Stimulated activated CD8-positive, alpha-beta memory T cell treated with anti-CD3 and anti-CD28 coated beads, Interleukin-4, amount 100 ng/mL, for 24 hours (primary cell): ENCODE results near the gene TIE1.

Experiments used
- DNase-seq: peaks from one replicate; pipeline ENCODE4 v3.0.0-alpha.2; 2020; ENCODE audit warnings: low read depth

TIE1 gene

GRCh38 chr1:43293896-43294760 lies 6.7 kb upstream of the TIE1 start:
- no peak for DNase-seq

DNA sequence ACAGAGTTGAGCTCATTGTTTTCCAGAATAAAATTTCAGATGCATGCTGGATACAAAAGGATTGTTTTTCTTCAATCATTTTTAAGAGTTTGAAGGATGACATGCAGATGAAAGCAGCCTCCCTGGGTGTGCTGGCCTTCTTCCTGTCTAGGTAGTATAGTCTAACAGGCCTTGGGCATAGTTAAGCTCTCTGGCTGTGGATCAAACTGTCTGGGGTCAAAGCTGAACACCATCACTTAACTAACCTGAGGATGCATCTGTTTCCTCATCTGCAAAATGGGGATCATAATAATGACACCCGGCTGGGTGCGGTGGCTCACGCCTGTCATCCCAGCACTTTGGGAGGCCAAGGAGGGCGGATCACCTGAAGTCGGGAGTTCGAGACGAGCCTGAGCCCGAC lies 6.0 kb upstream of the TIE1 start:
- no peak for DNase-seq

DNA sequence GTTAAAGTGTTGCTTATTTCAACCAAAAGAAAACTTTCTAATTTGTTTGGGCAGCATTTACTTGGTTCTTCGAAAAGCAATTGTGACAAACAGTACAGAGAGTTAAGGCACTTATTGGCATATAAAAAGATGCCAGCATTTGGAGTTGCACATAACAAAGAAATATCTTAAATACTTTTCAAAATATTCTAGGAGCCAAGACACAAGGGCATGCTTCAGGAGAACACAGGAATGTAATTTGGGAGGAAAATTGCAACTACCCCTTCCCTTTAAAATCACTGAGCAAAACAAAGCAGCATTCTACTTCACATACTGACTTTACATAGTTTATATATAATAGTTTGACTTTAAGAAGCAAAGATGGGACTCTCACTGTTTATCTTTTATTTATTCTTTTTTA lies 4.6 kb upstream of the TIE1 start:
- no peak for DNase-seq

DNA sequence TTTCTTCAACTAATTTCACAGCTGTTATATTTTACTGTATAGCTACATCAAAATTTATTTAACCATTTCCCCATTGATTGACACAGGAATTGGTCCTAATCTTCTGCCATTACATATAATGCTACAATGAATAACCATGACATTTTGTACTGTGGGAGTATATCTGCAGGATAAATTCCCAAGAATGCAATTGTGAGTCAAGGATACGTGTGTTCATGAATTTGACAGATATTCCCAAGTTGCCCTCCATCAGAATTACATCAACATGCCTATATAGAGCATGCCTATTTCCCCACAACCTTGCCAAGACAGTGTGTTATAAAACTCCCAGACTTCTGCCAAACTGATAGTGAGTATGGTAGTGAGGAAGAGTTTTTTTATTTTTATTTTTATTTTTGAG lies 2.7 kb upstream of the TIE1 start:
- no peak for DNase-seq

GRCh38 chr1:43299101-43299500 lies 1.7 kb upstream of the TIE1 start:
- no peak for DNase-seq

- DNase-seq, result no peak
These were observed 1.4 kb downstream of the TIE1 start for GRCh38 chr1:43302201-43302600.

DNA sequence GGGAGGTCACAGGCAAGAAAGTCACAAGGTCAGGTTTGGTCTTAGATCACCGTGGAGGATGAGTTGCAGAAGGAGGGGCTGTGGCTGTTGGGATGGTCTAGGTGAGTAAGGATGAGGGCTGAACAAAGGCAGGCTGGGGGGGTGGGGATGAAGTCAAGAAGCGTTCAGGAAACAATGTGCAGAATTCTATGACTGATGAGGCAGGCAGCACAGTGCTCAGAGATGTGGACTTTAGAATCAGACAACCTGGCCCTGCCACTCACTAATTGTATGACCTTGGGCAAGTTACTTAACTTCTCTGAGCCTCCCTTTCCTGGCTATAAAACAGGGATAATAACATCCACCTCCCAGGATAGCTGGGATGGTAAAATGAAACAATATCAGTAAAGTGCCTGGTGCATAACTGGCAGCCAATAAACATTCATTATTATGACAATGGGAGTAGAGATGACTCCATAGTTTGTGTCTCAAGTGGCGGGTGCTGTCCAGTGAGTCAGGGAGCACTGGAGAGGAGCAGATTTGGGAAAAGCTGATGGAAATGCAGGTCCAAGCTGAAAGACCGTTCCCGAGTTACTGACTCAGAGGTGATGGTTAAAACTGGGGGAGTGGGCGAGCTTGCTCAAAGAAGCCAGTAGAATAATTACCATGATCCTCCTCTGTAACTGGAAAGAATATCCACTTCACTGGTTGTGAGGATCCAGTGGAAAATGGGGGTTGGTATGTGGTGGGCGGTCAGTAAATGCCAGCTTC lies 2.1 kb downstream of the TIE1 start:
- DNase-seq, result no peak

DNA sequence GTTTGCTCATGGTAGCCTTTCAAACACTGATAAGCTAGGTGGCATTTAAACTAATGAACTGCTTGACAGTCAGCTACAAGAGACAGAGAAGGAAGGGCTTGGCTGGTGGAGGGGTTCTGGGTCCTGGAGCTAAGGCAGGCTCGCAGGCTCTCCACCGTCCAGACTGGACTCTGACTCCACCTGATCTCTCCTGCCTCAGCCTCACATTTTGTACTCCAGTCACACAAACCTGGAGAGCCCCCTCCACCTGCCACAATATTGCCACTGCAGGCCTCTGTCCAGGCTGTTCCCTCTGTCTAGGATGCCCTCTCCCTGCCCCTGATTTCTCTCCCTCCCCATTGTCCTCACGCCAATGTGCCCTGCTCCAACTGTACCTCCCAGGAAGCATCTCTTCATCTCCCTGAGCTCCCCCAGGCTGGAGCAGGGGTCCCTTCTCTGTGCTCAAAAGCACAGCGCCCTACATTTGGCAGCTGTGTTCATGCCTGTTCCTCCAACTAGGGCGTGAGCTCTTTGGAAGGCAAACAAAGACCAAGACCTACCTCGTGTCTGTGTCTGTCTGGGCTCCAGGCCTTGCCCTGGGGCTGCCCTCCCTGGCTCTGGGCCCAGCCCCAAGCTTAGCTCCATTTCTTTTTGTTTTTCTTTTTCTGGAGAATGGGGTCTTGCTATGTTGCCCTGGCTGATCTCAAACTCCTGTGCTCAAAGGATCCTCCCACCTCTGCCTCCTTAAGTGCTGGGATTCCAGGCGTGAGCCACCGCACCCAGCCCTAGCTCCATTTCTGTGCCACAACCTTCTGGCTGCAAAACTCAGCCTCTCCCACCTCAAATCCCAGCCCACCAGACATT lies 2.9 kb downstream of the TIE1 start:
- DNase-seq, result no peak

DNA sequence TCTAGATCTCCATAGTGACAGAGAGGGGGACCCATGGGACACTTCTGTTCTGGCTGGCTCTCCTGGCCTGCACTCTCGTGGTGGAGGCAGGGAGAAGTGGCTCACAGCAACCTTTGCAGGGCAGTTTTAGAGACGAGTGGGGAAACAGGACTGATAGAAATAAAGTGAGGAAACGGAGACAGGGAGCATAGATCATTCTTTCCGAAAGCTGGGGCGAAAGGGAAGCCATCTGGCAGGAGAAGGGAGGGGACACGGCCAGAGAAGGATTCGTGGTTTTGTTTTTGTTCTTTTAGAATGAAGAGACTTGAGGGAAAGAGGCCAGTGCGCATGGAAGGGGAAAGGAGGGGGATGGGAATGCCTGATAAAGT lies 3.5 kb downstream of the TIE1 start:
- no peak for DNase-seq

GRCh38 chr1:43304771-43305300 lies 4.1 kb downstream of the TIE1 start:
- no peak for DNase-seq

GRCh38 chr1:43305461-43305860 lies 4.7 kb downstream of the TIE1 start:
- DNase-seq, result no peak

DNA sequence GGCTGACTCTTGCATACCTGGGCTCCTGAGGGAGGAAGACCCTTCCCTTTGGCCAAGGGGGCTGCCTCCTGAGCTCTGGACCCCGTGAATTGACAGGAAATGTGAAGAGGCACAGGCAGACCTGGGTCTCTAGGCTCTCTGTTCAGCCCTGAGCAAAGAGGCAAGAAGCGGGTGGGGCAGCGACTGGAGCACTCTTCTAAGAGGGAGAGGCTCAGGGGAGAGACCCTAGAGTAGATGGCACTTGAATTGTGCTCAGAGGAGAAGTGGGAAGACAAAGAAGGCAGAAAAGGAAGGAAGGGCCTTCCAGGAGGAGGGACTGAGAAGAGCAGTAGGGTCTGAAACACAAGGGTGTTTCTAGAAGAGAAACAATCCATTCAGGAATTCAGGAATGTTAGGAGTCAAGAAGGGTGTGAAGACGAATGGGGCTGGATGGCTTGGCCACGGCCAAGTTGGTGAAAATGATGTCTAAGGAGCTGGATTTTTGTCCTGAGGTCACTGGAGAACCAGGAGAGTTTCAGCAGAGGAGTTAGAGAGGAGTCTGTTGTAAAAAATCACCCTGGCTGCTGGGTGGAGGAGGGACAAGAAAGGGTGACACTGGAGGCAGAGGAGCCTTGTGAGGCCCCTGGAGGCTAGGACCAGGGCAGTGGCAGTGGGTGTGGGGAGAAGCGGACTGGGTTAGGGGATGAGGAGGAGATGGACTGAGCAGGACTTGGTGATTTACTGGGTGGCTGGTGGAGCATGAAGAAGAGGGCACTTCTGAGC lies 5.3 kb downstream of the TIE1 start:
- no peak for DNase-seq

DNA sequence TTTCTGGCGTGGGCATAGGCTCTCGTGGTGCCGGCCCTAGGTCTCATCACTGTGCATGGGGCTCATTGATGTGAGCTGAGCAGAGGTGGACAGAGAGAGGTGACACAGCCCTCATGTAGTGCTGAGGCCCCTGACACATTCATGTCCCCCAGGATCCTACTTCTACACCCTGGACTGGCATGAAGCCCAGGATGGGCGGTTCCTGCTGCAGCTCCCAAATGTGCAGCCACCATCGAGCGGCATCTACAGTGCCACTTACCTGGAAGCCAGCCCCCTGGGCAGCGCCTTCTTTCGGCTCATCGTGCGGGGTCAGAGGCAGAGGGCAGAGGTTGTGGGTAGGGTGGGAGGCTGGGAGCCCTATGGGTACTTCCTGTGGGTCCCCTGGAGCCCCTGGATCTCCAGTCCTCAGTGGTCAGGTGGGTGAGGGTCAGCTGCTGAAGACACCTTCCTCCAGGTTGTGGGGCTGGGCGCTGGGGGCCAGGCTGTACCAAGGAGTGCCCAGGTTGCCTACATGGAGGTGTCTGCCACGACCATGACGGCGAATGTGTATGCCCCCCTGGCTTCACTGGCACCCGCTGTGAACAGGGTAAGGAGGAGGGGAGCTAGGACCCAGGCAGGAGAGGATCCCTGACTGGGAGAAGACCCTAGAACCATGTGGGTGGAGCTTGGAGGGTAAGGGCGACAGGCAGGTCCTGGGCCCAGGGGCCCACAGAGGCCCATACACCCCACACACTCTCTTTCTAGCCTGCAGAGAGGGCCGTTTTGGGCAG lies 6.1 kb downstream of the TIE1 start:
- no peak for DNase-seq

- DNase-seq, result no peak
These were observed 6.8 kb downstream of the TIE1 start for GRCh38 chr1:43307458-43308158.

DNA sequence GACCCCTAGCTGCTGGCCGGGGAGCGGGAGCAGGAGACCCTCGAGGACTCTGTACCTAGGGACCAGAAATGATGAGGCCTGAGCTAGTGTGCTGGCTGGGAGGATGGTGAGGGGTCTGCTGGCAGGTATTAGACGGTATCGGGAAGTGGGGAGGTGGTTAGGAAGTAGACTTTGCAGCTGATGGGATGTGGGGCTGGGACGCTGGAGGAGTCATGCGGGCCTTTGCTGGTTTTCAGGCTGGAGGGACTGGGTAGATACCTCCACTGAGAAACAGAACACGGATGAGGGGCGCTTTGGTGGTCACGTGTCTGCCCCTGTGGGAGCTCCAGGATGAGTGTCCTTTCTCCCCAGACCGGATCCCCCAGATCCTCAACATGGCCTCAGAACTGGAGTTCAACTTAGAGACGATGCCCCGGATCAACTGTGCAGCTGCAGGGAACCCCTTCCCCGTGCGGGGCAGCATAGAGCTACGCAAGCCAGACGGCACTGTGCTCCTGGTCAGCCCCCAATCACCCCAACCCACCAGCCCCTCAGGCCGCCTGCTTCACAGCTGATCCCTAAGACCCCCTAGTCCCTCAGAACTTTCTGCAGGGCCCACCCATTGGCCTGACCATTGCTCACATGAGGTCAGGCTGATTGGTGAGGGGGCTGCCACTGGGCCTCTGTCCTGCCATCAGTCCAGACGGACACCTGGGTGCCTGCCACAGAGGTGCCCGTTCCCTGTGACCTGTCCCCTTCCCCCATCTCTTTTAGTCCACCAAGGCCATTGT lies 8.0 kb downstream of the TIE1 start:
- no peak for DNase-seq

GRCh38 chr1:43309405-43310025 lies 8.7 kb downstream of the TIE1 start:
- no peak for DNase-seq

DNA sequence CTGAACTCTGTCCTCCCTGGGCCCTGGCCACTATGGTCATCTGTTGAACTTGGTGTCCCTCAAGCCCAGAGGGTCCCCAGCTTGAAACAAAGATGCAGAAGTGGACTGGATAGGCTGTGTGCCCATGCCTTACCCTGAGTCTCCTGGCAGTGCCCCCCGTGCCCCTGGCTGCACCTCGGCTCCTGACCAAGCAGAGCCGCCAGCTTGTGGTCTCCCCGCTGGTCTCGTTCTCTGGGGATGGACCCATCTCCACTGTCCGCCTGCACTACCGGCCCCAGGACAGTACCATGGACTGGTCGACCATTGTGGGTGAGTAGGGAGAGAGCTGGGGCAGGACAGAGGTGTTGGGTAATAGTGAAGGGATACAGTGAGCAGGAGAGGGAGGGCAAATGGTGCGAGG lies 10.7 kb downstream of the TIE1 start:
- DNase-seq, result no peak

- DNase-seq, result no peak
These were observed 11.4 kb downstream of the TIE1 start for GRCh38 chr1:43312212-43312623.
